ENCODE measurements around the gene WDR27.

WDR27 gene

DNA sequence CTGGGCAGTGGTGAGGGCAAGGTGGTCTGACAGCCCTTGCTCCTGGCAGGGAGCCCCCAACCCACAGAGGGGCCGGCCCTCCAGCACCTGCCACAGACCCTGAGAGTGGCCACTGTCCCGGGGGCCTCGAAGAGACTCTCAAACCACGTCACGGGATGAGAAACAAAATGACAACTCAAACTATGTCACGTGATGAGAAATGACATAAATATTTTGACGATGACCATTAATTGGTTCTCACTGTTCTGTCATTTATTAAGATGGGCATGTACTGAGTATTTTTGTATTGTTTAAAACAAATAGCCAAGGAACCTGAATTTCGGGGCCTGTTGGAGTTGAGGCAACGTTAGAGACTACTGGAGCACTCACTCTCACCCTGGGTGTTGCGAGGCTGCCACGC lies 135.5 kb downstream of the WDR27 start:
- CTCF ChIA-PET, result no interaction called here
- TF ChIP-seq ZNF426 (tag by site-specific recombination; IDR thresholded peaks at IDR 0.05) (no peak), ZNF221 (tag by site-specific recombination; IDR thresholded peaks at IDR 0.05; ENCODE audit: borderline replicate concordance) (no peak)

DNA sequence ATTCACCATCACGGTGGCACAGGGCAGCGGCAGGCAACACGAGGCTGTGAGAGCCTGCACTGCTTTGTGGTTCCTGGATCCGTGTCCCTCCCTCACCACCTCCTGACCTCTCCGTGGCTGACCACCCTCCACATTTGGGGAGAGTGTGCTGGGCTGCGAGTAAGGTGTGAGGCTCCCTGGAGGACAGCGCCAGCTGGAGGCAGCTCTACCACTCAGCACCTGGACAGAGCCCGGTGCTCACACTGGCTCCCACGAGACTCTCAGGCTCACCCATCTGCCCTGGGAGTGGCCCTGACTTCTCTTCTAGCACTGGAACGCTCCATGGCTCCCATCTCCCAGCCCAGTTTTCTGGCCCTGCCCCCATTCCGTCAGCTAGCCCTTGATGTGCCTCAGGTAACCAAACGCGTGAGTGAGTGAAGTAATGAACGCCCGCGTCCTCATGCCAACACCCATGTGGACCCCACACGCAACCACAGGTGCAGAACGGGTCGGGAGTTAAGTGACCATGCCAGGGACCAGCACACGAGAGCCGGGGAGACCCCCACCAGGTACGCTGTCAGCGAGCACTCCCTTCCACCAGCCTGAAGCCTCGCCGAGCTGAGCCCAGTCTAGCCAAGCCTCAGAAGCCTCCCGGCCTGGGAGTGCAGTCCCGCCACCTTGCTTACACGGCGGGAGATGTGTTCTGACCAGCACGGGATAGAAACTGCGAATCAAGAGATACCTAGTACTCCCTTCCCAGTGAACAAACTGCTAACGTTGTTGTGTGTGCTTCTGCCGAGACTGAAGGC lies 137.2 kb downstream of the WDR27 start:
- POLR2A ChIA-PET, result no interaction called here
- H3K9me3 ChIP-seq (ENCODE audit: control insufficient read depth, insufficient read depth, low read depth, low read length), result no peaks in the 10 kb centered on the region
- TF ChIP-seq EGR2 (tag by site-specific recombination; IDR thresholded peaks at IDR 0.05; ENCODE audit: low read depth) (no peak), ZNF350 (tag by site-specific recombination; IDR thresholded peaks at IDR 0.05) (no peak), ZNF157 (tag by site-specific recombination; IDR thresholded peaks at IDR 0.05) (no peak)
- TF ChIP-seq, protein P1, sequence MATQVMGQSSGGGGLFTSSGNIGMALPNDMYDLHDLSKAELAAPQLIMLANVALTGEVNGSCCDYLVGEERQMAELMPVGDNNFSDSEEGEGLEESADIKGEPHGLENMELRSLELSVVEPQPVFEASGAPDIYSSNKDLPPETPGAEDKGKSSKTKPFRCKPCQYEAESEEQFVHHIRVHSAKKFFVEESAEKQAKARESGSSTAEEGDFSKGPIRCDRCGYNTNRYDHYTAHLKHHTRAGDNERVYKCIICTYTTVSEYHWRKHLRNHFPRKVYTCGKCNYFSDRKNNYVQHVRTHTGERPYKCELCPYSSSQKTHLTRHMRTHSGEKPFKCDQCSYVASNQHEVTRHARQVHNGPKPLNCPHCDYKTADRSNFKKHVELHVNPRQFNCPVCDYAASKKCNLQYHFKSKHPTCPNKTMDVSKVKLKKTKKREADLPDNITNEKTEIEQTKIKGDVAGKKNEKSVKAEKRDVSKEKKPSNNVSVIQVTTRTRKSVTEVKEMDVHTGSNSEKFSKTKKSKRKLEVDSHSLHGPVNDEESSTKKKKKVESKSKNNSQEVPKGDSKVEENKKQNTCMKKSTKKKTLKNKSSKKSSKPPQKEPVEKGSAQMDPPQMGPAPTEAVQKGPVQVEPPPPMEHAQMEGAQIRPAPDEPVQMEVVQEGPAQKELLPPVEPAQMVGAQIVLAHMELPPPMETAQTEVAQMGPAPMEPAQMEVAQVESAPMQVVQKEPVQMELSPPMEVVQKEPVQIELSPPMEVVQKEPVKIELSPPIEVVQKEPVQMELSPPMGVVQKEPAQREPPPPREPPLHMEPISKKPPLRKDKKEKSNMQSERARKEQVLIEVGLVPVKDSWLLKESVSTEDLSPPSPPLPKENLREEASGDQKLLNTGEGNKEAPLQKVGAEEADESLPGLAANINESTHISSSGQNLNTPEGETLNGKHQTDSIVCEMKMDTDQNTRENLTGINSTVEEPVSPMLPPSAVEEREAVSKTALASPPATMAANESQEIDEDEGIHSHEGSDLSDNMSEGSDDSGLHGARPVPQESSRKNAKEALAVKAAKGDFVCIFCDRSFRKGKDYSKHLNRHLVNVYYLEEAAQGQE (tag by site-specific recombination; IDR thresholded peaks at IDR 0.05), result peak; percentile 61
- no peak overlapping the region for H3K27ac ChIP-seq (ENCODE audit: extremely low read depth, low read depth, low read length)
- no peaks in the 10 kb centered on the region for H3K4me1 ChIP-seq (ENCODE audit: control insufficient read depth, insufficient read depth, low read length)
- CTCF ChIA-PET, result no interaction called here
- H3K4me3 ChIP-seq (ENCODE audit: low read depth, low read length), result no peak overlapping the region
- H3K36me3 ChIP-seq (ENCODE audit: control insufficient read depth in 2 of 2, insufficient read depth in 1 of 2, low read length in 2 of 2), result peaks cover 0 to 7% of the 10 kb centered on the region in 2 experiments; a peak in 1 of 3 replicates

More for the DNA sequence above, 135.5 kb downstream of the WDR27 start:
- POLR2A ChIA-PET, result no interaction called here
- no peaks in the 10 kb centered on the region for H3K9me3 ChIP-seq (ENCODE audit: control insufficient read depth, insufficient read depth, low read depth, low read length)
- no peak overlapping the region for H3K27ac ChIP-seq (ENCODE audit: extremely low read depth, low read depth, low read length)
- no peak overlapping the region for H3K4me3 ChIP-seq (ENCODE audit: low read depth, low read length)
- no peaks in the 10 kb centered on the region for H3K4me1 ChIP-seq (ENCODE audit: control insufficient read depth, insufficient read depth, low read length)
- peaks cover 0 to 7% of the 10 kb centered on the region in 2 experiments; a peak in 1 of 3 replicates for H3K36me3 ChIP-seq (ENCODE audit: control insufficient read depth in 2 of 2, insufficient read depth in 1 of 2, low read length in 2 of 2)

DNA sequence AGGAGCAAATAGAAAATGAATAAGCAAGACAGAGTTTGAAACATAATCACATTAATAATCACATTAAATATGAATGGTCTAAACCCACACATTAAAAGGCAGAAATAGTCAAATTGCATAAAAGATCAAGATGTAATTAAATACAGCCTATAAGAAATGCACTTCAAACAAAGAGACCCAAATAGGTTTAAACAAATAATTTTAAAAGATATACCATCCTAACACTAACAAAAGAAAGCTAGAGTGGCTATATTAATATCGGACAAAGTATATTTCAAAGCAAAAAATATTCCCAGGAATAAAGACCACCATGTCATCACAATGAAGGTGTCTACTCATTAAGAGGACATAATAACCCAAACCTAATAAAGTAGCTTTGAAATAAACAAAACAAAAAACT lies 140.2 kb downstream of the WDR27 start:
- Histone ChIP-seq H3K4me1 (ENCODE audit: control insufficient read depth, insufficient read depth, low read length) (no peaks in the 10 kb centered on the region), H3K9me3 (ENCODE audit: control insufficient read depth, insufficient read depth, low read depth, low read length) (no peaks in the 10 kb centered on the region), H3K4me3 (ENCODE audit: low read depth, low read length) (no peak overlapping the region), H3K36me3 (ENCODE audit: control insufficient read depth in 2 of 2, insufficient read depth in 1 of 2, low read length in 2 of 2) (peaks cover 0 to 19% of the 10 kb centered on the region in 2 experiments; a peak in 1 of 3 replicates), H3K27ac (ENCODE audit: extremely low read depth, low read depth, low read length) (no peak overlapping the region)
- POLR2A ChIA-PET, result no interaction called here
- CTCF ChIA-PET, result no interaction called here
- TF ChIP-seq ZNF707 (tag by site-specific recombination; IDR thresholded peaks at IDR 0.05), result no peak
- peak; percentile 90 for TF ChIP-seq ZNF211 (tag by site-specific recombination; IDR thresholded peaks at IDR 0.05; ENCODE audit: low read depth)

DNA sequence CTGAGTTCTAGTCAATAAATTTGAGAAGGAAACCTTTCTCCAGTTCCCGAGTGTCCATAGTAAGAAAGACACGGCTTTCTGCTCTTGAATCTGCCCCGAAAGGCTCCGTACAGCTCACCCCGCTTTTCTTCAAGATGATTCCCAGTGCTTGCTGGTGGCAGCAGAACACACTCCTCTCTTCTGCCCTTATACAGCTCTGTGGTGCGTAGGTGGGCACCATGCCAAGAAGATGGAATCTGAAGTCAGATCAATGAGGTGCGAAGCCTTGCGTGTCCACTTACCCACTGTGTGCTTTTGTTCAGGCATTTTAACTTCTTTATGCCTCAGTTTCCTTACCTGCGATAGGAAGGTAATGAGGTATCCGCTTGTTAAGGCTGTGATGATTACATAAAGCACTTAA lies 142.2 kb downstream of the WDR27 start:
- no peaks in the 10 kb centered on the region for H3K9me3 ChIP-seq (ENCODE audit: control insufficient read depth, insufficient read depth, low read depth, low read length)
- peaks cover 0 to 19% of the 10 kb centered on the region in 2 experiments; a peak in 1 of 3 replicates for H3K36me3 ChIP-seq (ENCODE audit: control insufficient read depth in 2 of 2, insufficient read depth in 1 of 2, low read length in 2 of 2)
- no peak overlapping the region for H3K27ac ChIP-seq (ENCODE audit: extremely low read depth, low read depth, low read length)
- ChIA-PET CTCF (no interaction called here), POLR2A (no interaction called here)
- TF ChIP-seq, protein P2, sequence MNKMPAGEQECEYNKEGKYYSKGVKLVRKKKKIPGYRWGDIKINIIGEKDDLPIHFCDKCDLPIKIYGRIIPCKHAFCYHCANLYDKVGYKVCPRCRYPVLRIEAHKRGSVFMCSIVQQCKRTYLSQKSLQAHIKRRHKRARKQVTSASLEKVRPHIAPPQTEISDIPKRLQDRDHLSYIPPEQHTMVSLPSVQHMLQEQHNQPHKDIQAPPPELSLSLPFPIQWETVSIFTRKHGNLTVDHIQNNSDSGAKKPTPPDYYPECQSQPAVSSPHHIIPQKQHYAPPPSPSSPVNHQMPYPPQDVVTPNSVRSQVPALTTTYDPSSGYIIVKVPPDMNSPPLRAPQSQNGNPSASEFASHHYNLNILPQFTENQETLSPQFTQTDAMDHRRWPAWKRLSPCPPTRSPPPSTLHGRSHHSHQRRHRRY (tag by site-specific recombination; IDR thresholded peaks at IDR 0.05), result no peak
- TF ChIP-seq ZNF23 (tag by site-specific recombination; IDR thresholded peaks at IDR 0.05; ENCODE audit: borderline replicate concordance) (no peak), ZNF561 (tag by site-specific recombination; IDR thresholded peaks at IDR 0.05; ENCODE audit: borderline replicate concordance) (no peak), ZNF416 (tag by site-specific recombination; IDR thresholded peaks at IDR 0.05) (no peak), ZBTB8A (tag by site-specific recombination; IDR thresholded peaks at IDR 0.05) (no peak)
- no peaks in the 10 kb centered on the region for H3K4me1 ChIP-seq (ENCODE audit: control insufficient read depth, insufficient read depth, low read length)
- no peak overlapping the region for H3K4me3 ChIP-seq (ENCODE audit: low read depth, low read length)

Measured in HEK293 (cell line).